Lower lobe of right lung (tissue), 2 donors: Measurements from ENCODE around the gene ZNF493. TPM values are rescaled to one million over a fixed set of nuclear protein-coding genes. Genes with fewer than 3 reads are reported as not detected.

Source experiments
- ATAC-seq, 2 donors: fragments of 200-7000 bp; cut with Tn5 transposase; one replicate each; pipeline ENCODE4 v1.9.1; 2020 to 2022; ENCODE audit warnings: mild to moderate bottlenecking in 2 of 2, moderate library complexity in 2 of 2
- DNase-seq: peaks from one replicate; pipeline ENCODE4 v3.0.0-alpha.2; 2020
- H3K27ac ChIP-seq: fragments of 200-600 bp; one replicate; pipeline ENCODE4 v1.8.0; 2022
- H3K27me3 ChIP-seq: fragments of 200-600 bp; one replicate; pipeline ENCODE4 v1.8.0; 2022; ENCODE audit warnings: low read depth
- H3K36me3 ChIP-seq: fragments of 200-600 bp; one replicate; pipeline ENCODE4 v1.8.0; 2022; ENCODE audit warnings: mild to moderate bottlenecking
- H3K4me1 ChIP-seq: fragments of 200-600 bp; one replicate; pipeline ENCODE4 v1.8.0; 2022
- H3K4me3 ChIP-seq: fragments of 200-600 bp; one replicate; pipeline ENCODE4 v1.8.0; 2022; ENCODE audit warnings: mild to moderate bottlenecking
- H3K9me3 ChIP-seq: fragments of 200-600 bp; one replicate; pipeline ENCODE4 v1.8.0; 2022
- intact Hi-C: fragments of 100-400 bp; cut with DNase I; formaldehyde crosslinking; loops from one replicate; pipeline ENCODE4 v1.11.0; 2022
- total RNA-seq: library from RNA; stranded (reverse); fragmentation: NEBNext Ultra II Directional; extraction: Animal tissue kit (Norgen Biotek cat#: 25700); gene quantifications from one replicate; pipeline ENCODE4 v1.2.1, GENCODE V29; 2021
- TF ChIP-seq, protein P1 (sequence below): fragments of 200-600 bp; IDR thresholded peaks from one replicate; pipeline ENCODE4 v1.8.0; 2022; ENCODE audit warnings: antibody characterized with exemption, mild to moderate bottlenecking
- donor health status: DM: no; HTN: yes; CAD: no; lungs with severe emphysema.

Gene ZNF493
- total RNA-seq, 1 donor from 2014 or later = 37.1 TPM

DNA sequence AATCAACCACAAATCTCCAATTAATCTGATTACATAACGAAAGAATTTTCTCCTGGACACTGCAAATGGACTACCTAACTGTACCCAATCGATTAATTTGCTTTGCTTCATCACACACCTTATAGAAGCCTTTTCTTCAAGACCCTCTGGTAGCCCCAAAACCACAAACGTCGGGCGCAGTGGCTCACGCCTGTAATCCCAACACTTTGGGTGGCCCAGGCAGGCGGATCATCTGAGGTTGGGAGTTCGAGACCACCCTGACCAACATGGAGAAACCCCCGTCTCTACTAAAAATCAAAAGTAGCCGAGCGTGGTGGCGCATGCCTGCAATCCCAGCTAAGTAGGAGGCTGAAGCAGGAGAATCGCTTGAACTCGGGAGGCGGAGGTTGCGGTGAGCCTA lies 65.6 kb downstream of the ZNF493 start:
- intact Hi-C loops = no loop called here
- no peaks in the 10 kb centered on the region for H3K4me1 ChIP-seq
- peaks cover 13% of the 10 kb centered on the region for H3K27me3 ChIP-seq
- no peak for DNase-seq
- peaks cover 12% of the 10 kb centered on the region for H3K9me3 ChIP-seq
- H3K27ac ChIP-seq = no peak overlapping the region
- no peak for ATAC-seq
- H3K36me3 ChIP-seq = no peaks in the 10 kb centered on the region
- no peak overlapping the region for H3K4me3 ChIP-seq
- TF ChIP-seq, protein P1, sequence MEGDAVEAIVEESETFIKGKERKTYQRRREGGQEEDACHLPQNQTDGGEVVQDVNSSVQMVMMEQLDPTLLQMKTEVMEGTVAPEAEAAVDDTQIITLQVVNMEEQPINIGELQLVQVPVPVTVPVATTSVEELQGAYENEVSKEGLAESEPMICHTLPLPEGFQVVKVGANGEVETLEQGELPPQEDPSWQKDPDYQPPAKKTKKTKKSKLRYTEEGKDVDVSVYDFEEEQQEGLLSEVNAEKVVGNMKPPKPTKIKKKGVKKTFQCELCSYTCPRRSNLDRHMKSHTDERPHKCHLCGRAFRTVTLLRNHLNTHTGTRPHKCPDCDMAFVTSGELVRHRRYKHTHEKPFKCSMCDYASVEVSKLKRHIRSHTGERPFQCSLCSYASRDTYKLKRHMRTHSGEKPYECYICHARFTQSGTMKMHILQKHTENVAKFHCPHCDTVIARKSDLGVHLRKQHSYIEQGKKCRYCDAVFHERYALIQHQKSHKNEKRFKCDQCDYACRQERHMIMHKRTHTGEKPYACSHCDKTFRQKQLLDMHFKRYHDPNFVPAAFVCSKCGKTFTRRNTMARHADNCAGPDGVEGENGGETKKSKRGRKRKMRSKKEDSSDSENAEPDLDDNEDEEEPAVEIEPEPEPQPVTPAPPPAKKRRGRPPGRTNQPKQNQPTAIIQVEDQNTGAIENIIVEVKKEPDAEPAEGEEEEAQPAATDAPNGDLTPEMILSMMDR = no peak

DNA sequence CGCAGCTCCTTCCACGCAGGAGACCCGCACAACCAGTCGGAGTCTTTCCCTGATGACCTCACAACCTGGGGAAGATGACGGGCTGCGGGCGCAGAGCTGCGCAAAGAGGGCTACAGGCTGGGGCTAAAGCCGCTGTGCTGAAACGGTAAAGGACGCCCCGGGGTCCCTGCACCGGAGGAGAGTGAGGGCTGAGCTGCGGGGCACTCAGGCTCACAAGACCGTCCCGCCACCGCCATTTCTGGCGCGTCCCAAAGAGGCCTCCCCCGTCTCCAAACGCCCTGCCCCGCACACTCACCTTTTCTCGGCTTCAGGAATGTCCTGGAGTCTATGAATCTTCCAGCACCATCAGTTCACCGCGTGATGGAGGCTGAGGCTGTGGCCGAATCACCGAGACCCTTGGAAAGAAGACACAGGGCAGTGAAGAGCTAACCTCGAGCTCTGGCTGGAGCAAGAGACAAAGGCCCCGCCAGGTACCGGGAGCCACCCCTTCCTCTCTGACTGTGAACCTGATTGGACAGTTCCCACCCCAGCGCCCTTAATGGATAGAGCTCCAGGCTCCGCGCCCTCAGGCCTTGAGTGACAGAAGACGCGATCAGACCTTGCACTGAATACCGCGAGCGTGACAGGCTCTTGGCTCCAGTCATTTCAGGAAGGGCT lies 66.6 kb downstream of the ZNF493 start:
- peak; percentile 63 for DNase-seq
- H3K9me3 ChIP-seq = peaks cover 7% of the 10 kb centered on the region
- H3K4me3 ChIP-seq = peak overlapping the region; percentile 36
- H3K27me3 ChIP-seq = peaks cover 13% of the 10 kb centered on the region
- intact Hi-C loops = no loop called here
- H3K27ac ChIP-seq = no peak overlapping the region
- peak; percentile 87 for ATAC-seq
- no peaks in the 10 kb centered on the region for H3K4me1 ChIP-seq
- TF ChIP-seq, protein P1 = no peak
- no peaks in the 10 kb centered on the region for H3K36me3 ChIP-seq

DNA sequence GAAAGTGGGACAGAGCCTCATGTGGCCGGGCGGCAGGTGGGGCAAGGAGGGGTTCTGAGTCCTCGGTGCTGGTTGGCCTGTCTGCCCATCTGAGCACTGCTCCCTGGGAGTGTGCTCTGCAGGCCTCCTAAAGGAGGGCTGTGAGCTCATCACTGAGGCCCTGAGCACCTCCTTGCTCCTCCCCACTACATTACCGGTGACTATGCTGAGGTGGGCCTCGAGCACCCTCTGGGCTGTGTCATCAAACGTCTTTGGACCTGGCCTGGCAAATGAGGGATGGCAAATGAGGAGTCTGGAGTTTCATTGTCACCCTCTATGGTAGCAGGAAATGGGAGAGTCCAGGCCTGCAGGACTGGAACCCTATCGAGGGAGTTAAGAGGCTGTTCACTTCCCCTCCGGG lies 69.7 kb downstream of the ZNF493 start:
- no peak for ATAC-seq
- Histone ChIP-seq H3K27ac (no peak overlapping the region), H3K9me3 (no peaks in the 10 kb centered on the region), H3K4me1 (no peaks in the 10 kb centered on the region), H3K27me3 (peaks cover 13% of the 10 kb centered on the region), H3K4me3 (no peak overlapping the region), H3K36me3 (no peaks in the 10 kb centered on the region)
- TF ChIP-seq, protein P1 = no peak
- intact Hi-C loops = no loop called here
- no peak for DNase-seq

DNA sequence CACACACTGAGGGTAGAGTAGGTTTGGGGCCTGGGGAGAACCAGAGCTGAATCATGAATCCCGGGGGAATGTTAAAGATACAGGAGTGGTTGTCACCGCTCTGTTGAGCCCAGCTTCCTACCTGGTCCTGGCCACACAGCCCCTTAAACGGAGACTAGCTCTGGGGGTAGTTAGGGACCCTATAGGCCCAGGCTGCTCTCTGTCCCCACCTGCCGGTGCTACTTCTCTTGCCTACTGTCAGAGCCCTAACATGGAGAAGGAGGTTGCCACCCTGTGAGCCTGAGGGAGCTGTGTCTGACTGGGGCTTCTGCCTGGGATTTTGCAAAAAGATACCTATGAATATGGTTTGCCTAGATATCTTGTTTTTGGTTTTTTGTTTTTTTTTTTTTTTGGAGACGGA lies 71.9 kb downstream of the ZNF493 start:
- H3K9me3 ChIP-seq = no peaks in the 10 kb centered on the region
- no peak overlapping the region for H3K4me3 ChIP-seq
- no peaks in the 10 kb centered on the region for H3K4me1 ChIP-seq
- no peaks in the 10 kb centered on the region for H3K36me3 ChIP-seq
- no peak for ATAC-seq
- peaks cover 6% of the 10 kb centered on the region for H3K27me3 ChIP-seq
- no peak for DNase-seq
- intact Hi-C loops = no loop called here
- H3K27ac ChIP-seq = no peak overlapping the region
- TF ChIP-seq, protein P1 = peak; percentile 14

DNA sequence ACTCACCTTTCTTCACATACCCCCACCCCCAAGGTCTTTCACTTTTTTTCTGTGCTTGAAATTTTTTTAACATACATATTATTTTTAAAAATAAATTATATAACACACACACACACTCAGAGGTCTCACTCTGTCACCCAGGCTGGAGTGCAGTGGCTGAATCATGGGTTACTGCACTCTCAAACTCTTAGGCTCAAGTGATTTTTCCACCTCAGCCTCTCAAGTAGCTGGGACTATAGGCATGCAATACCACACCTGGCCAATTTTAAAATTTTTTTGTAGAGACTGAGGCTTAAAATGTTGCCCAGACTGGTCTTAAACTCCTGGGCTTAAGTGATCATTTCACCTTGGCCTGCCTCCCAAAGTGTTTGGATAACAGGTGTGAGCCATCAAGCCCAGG lies 75.6 kb downstream of the ZNF493 start:
- TF ChIP-seq, protein P1 = no peak
- intact Hi-C loops = no loop called here
- Histone ChIP-seq H3K27ac (no peak overlapping the region), H3K9me3 (no peaks in the 10 kb centered on the region), H3K27me3 (peaks cover 12% of the 10 kb centered on the region), H3K4me1 (peaks cover 10% of the 10 kb centered on the region), H3K4me3 (no peak overlapping the region), H3K36me3 (no peaks in the 10 kb centered on the region)
- DNase-seq = no peak
- ATAC-seq = peak; percentile 55 to 57
